Central memory CD4-positive, alpha-beta T cell (primary cell): ENCODE data around the gene PARVB.
"Not testable (repeated sequence)": the region's sequence is repeated elsewhere in the genome, so short reads cannot be mapped to it uniquely, and the experiment has no call there.

Experiments
- DNase-seq: peaks from one replicate; pipeline ENCODE4 v3.0.0; 2022

Gene PARVB

DNA sequence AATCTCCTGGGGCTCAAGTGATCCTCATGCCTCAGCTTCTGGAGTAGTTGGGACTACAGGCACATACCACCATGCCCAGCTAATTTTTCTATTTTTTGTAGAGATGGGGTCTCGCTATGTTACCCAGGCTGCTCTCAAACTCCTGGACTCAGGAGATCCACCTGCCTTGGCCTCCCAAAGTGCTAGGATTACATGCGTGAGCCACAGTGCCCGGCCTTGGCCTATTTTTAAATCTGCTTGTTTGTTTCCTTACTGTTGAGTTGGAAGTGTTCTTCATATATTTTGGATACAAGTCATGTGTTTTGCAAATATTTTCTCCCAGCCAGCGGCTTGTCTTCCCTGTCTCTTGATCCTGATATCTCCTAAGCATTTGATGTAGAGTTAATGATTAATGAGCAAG, 5.0 kb downstream of the PARVB start:
- no peak for DNase-seq

DNA sequence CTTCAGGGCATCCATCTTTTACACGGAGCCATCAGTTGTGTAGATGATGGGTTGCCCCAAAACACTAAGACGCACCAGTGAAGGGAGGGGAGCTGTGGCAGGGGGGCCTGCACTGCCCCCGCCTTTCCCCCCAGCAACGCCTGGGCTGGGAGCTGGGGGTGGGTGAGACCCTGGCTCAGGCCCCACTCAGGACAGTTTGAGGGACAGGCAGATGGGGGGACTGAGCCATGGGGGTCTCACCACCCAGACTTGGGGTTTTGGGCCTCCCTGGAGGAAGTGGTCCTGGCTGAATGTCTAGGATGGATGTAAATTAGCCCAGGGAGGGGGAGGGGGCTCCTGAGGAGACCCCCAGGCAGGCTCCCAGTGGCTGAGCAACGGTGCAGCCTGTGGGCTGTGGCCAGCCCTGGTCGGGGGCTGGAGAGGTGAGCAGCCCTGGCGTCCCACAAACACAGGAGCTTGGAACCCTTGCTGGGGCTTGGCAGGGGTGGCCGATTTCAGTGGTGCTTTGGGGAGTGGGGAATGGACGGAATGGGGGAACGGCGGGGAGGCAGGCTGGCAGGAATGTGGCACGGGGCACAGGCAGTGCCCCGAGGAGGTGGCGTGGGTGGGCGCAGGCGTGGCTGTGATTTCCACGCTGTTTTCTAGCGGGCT, 6.1 kb downstream of the PARVB start:
- no peak for DNase-seq

DNA sequence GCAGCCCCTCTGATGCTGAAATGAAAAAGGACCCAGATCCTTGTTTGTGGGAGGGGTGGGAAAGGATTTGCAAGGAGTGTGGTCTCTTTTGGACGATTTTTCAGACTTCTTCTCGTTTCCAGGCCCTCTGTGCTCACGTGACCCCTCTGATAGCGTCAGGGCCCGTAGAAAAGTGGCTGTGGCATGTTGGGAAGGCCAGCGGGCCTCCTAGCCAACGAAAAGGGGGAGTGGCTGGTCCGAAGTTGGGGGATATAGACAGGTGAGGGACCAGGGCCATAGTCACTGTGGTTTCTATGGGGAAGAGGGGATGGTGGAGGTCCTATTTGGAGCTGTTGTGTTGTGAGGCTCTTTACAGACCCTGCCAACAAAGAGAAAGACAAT, 6.6 kb downstream of the PARVB start:
- DNase-seq: no peak

DNA sequence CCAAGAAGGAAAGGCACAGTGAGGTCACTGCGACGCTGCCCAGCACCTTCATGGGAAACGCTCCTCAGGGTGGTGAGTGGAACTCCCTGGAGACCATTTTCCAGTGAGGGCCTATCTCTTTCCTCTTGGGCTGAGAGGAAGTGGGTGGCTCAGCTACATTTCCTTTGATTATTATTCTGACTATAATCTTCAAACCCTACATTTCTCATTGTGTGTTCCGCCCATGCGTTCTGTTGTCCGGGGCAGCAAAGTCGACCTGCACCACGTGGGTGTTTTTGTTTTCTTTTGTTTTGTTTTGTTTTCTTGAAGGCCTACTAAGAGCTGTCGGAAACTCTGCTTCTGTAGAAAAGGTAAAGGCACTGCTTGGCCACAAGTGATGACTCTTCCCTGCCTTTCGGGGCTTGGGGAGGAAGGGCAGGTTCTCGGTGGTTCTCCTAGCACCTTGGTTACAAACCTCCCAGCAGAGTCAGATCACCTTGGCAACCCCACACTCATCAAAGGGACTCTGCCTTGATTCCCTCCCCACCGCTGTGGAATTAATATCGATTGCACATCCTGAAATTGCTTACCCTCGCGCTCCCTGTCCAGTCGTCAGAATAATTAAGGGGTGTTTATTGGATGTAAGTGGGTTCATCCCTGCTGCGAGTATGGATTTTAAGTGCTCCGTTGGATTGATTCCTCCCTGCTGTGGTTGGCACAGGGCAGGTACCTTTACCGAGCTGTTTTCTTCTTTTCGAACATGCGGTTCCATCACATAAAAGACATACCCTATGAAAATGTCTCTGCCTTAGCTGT, 7.3 kb downstream of the PARVB start:
- no peak for DNase-seq

DNA sequence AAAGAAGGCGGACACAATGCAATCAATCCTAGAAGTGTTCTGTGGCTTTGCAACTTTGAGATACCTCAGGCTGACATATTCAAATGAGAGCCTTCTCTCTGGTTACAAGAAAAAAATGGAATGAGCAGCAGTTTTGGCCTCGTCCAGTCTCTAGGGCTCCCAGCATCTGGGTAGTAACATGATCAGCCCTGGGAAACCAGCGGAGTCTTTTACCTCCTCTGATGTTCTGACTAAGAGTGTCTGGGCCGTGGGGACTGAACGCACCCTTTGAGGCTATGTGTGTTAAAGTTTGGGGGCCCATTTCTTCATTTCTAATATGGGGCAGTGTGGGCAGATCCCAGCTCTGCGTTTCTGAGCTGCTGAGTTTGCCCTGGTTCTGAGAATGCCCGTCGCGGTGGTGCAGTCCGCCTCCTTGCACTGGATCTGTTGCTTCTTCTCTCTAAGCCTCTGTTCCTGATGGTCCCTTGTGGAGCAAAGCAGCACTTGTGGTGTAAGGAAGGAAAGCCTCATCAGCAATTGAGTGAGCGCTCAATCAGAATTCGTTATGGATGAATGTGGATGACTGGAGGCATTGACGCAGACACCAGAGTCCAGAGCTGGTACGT, 8.1 kb downstream of the PARVB start:
- DNase-seq: no peak

DNA sequence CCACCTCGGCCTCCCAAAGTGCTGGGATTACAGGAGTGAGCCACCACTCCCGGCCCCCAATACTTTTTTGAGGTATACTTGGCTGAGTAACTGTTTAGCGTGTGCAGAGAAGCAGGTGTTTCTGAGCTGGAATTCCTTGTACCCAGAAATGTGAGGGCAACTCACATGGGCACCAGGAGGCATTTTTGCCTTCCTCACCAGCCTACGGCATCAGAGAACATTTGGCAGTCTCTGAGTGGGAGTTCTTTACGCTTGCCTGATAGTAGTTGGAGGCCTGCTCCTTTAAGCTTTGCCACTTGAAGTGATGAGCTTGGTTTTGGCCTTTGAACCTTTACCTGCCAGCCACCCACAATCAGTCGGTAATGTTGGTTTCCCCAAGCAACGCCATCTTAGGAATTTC, 9.2 kb downstream of the PARVB start:
- no peak for DNase-seq

DNA sequence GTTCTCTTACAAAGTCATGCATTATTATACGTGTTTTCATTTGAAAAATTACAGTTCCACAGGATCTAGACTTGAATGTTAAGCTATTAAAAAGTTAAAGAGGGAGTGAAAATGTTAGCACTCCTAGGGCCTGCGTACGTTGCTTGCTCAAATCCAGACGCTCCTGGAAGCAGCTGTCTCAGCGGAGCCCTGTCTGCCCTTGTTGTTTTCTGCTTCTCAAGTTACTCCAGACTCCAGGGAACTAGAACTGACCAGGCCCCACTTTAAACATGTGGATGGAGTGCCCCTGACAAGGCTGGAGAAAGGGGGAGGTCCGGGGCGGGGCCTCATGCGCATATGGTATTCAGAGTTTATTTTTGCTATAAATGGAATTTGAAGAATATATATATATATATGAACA, 9.6 kb downstream of the PARVB start:
- DNase-seq: no peak

DNA sequence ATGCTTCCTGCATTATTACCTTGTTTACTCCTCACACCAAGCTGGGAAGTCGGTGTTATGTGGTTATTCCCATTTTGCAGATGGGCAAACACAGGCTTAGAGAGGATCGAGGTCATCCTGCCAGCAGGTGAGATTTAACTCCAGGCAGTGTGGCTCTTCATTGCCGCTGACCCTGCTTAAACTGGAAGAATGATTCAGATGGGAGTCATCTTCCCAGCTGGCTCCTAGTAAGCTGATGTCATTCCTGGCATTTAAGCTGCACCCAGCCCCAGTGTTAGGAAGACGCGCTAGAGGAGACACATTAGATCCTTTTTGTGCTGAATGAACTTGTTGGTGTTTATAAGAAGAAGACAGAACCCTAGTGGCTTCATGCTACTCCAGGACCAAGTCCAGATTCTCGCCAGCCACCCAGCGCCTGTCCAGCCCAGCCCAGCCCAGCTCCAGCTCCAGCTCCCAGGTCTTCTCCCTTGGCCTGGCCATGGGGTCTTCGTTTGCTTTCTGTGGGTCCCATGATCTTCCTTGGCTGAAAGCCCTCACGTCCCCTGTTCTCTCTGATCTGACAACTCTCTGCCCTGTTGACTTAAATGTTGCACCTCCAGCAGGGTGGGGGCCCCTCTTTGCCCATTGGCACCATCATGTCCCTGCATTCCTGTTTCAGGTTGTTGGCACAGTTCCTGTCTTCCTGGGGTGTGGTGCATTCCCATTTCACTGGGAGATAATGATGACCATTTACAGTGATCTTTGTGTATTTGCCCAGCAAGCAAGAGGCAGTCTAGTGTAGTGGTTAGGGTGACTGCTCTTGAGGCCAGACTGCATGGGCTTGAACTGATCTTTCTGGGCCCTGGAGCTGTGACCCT, 13.6 kb downstream of the PARVB start:
- no peak for DNase-seq

DNA sequence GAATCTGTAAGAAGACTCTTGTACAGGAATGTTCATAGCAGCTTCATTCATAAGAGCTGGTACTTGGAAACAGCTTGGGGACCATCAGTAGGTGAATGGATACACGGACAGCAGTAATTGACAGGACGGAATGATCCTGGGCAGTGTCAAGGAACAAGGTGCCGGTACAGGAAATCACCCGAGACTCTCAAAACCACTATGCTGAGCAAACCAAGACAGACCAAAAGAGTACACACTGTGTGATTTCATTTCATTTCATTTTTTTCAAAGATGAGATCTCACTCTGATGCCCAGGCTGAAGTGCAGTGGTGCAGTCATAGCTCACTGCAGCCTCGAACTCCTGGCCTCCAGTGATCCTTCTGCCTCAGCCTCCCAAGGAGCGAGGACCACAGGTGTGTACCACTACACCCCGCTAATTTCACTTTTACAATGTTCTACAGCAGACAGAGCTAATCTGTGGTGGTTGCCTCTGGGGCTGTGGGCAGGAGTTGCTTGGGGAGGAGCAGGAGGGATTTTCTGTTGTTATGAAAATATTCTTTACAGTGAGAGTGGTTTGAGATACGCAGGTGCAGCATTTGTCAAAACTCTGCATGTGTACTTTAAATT, 15.6 kb downstream of the PARVB start:
- DNase-seq: no peak

DNA sequence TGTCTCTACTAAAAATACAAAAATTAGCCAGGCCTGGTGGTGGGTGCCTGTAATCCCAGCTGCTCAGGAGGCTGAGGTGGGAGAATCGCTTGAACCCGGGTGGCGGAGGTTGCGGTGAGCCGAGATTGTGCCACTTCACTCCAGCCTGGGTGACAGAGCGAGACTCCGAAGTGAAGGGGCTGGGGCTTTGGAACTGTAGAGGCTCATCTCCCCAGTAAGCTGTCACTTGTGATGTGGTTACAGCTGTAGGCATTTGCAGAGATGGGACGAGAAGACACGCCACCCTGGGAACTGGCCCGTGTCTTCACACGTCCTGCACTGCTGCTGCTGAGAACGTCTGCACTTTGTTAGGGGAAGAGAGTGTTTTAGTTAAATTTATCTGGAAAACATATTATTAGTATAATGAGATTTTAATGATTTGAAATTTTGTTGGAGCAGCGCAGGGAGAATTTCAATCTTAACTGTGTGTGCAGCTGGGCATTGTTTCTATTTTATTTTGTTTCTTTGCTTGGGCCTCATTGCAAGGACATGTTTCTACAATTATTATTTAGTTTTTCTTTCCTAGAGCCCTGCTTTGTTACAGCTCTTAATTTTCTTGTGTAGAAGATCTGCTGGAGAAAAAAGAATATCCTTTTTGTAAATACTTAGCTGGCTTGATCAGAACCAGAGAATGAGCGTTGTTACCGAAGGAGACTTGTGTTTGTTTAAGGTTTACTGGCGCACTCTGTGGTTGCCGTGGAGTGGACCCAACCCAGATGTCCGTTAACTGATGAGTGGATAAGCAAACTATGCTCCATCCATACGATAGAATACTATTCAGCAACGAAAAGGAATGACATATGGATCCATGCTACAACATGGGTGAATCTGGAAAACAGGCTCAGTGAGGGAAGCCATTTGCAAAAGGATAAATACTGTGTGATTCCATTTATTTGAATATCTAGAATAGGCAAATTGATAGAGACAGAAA, 18.4 kb downstream of the PARVB start:
- no peak for DNase-seq

DNA sequence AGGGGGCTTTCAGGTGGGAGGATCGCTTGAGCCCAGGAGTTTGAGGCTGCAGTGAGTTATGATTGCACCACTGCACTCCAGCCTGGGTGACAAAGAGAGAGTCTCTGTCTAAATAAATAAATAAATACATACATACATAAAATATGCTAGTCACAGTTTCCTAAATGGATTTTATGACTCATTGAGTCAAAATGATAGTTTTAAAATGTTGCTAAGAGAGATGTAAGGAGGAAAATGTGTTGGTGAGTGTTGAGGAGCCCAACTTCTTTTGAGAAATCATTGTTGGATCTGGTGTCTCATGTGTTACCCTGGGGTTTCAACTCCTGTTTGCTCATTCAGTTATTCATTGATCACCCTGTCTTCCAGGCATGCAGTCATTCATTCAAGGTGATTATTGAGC, 21.0 kb downstream of the PARVB start:
- DNase-seq: no peak

DNA sequence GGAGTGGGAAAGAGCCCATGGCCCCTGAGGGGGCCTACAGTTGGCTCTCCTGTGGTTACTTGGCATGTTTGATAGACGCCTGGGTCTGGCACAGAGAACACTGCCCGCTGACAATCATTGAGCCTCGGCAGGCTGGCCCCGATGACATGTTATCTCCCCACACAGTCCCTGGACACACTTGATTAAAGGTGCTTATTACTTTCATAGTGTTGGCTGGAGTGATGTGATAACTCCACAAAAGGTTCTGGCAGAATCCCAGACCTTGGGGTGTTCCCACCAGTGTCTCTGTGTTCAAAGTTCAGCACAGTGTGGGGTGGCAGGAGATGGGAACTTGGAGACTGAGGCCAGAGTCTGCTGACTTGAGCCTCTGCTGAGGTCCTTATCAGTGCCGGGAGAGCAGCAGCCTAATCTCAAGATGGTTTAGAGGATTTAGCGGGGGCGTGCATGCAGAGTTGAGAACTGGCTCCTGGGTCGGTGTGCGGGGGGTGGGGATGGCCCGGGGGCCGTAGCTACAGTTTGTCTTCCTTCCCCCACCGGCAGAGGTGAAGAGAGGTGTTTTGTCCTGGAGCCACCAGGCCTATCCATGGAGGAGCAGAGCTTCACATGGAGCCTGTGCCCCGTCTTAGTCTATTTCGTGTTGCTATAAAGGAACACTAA, 22.5 kb downstream of the PARVB start:
- DNase-seq: no peak

DNA sequence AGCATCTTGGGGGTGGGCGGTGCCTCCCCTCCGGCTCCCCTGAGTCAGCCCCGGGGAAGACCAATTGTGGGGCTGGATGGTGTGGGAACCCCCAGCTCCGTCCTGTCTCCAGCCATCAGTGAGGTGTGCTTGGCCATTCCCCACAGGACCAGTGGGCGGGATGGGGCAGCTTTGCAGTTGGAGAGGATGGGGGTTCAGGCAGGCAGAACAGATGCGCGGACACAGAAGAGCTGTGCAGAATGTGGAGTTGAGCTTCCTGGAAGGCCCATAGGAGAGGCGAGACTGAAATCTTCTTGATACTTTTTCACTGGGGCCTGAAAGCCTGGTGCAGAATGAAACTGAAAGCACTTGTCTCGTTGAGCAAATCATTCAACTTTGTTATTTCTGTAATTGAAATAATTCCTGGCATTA, 23.8 kb downstream of the PARVB start:
- no peak for DNase-seq

DNA sequence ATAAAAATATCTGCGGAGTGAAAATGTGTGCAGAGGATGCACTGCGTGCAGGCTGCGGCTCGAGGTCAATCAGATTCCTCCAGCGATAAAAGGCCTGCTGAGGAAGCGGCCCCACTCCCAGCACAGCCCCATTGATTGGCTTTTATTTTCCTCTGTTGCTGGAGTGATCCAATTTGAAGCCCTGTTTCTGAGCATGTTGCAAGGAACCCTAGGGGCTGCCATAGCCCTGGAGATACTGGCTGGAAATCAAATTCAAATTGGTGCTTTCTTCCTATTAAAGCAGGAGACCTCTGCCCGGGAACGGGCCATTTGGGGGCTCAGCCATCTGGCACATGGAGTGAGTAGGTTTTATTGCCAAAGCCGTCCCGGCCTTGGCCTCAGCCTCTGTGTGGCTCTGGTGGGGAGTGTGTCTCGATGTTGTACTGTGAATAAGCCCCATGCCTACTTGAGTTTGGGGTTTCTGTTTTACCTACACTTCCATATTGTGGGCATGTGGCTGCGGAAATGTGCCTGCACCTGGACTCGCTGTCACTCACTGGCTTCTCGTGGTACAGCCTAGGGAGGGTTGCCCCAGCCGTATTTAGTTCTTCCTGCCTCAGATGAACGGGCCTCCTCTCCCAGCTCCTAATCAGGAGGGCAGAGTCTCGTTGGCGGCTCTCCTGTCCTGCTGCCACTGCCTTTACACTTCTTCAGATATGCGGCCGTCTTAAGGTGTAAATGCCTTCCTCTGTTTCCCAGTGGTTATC, 25.6 kb downstream of the PARVB start:
- DNase-seq: no peak

DNA sequence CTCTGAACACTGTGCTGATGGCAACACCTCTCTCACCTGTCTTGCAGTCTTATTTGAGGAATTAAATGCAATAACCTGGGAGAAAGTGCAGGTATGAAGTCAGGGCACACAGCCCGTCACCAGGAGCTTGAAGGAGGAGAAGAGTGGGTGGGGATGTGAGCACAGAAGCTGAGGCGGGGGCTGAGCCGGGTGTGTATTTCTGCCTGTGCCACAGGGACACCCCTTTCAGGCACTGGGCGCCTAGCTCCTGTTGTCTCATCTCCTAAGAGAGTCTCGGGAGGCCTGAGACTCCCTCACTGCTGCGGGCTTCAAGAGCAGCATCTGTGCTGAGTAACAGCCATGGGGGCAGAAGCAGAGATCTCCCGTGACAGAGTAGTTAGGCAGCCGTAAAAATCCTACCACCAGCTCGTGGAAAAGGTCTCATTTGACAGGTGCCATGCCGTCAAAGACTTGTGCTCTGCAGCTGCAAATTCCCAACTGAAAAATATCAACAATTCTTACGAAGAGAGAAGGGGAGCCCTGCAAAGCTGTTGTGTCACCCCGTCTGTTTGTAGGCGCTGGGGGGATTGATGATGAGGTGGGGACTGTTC, 26.8 kb downstream of the PARVB start:
- no peak for DNase-seq

DNA sequence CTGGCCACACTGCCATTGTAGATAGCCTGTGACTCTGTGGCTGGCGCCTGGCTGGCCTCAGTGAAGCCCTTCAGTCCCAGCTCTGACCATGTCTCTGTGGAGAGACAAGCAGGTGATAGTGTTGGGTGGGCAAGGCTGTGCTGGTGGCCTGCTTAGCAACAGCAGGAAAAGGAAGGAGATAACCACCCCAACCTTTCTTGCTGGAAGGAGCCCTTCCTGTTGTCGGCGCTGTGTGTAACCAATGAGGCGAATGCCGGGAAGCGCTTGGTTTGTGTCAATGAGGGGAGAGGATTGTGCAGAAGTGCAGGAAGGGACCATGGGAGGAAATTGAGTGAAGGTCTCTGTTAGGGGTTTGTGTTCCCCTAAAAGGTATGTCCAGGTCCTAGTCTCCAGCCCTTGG, 27.3 kb downstream of the PARVB start:
- no peak for DNase-seq

DNA sequence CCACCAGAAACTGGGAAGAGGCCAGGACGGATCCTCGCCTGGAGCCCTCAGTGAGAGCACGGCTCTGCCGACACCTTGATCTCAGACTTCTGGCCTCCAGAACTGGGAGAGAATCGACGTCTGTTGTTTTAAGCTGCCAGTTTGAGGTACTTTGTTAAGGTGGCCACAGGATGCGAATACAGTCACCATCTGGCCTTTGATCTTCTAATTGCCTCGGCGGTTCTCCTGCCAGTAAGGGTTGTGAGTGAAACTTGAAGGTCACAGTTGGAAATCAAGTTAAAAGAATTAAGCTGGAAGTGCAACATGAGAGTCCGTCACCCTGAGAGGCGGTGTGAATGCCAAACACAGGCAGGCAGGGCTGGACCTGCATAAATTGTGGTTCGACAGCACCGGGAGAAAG, 27.9 kb downstream of the PARVB start:
- DNase-seq: no peak

DNA sequence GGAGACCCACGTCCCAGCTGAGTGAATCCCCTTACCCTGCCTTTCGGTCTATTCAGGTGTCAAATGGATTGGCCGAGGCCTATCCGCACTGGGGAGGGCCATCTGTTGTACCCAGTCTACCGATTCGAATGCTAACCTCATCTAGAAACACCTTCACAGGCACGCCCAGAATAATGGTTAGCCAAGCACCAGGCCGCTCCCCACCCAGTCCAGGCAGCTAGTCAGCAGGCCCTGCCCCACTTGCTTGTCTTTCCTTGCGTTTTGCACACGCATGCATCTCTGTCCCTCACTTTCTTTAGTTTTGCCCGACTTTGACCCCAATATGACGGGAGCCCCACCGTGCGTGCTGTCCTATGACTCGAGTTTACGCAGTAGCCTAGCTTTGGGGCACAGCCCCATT, 31.7 kb downstream of the PARVB start:
- DNase-seq: no peak

DNA sequence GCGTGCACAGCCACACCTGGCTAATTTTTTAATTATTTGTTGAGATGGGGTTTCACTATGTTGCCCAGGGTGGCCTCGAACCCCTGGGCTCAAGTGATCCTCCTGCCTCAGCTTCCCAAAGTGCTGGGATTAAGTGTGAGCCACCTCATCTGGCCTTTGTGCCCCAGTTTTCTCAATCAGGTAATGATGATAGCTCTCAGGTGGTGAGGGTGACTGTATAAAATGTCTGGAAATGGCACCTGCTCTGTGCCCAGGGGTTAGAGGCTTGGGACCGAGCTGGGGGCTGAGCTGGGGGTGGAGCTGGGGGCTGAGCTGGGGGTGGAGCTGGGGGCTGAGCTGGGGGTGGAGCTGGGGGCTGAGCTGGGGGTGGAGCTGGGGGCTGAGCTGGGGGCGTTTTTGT, 32.5 kb downstream of the PARVB start:
- not testable (repeated sequence) for DNase-seq

DNA sequence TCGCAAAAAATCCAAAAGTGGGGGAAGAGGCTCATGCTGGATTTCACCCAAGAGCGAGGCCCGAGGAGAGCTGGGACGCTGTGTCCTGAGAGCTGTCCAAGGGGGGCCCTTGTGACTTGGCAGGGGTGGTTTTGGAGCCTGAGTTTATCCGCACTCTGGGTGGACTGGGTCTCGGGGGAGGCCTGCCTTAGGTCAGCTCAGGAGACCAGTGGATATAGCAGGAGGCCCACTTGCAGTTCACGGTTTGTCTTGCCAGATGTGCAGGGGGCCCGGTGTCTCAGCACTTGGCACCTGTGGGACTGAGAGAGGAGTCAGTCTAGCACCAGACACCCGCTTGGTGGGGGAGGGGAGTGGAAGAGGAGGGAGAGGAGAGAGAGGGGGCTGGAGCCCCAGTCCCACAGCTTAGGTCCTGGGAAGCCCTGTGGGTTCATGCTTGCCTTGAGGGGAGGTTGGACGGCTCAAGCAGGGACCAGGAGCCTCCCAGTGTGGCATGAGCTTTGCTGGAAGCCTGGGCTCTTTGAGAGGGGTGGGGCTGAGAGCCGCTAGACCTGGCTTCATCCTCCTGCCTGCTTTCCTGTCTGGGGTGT, 33.4 kb downstream of the PARVB start:
- no peak for DNase-seq
